ENCODE measurements around the gene ATP8A2.

Gene ATP8A2

DNA sequence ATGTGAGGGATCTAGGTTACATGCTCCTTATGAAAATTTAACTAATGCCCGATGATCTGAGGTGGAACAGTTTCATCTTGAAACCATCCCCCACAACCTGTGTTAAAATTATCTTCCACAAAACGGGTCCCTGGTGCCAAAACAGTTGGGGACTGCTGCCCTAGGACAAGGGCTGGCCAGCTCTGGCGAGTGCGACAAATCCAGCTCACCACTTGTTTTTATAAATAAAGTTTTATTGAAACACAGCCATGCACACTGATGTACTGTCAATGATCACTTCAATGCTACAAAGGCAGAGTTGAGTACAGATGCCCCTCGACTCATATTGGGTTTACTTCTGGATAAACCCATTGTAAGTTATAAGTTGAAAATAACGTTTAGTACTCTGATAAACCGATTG, 235.3 kb downstream of the ATP8A2 start:
- in situ Hi-C loops (cut with MboI; ENCODE audit: low sequenced_read_pairs): no loop called here

DNA sequence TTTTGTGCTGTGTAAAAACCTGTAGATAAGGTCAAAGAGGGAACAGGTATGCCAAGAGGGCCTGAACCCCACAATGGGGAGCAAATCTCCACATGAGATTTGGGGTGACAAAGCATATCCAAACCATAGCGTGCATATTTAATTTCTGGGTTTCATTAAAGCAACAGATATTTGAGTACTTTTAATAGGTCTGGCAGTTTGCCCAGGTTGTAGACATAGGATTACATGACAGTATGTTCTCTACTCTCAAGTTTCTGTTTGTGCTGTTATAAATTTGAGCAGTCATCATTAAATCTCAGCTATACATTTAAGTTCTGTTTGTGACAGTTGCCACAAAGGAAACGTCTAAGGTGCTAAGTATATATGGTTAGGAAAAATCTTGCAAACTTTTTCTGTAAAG, 236.4 kb downstream of the ATP8A2 start:
- in situ Hi-C loops (cut with MboI; ENCODE audit: low sequenced_read_pairs): no loop called here

DNA sequence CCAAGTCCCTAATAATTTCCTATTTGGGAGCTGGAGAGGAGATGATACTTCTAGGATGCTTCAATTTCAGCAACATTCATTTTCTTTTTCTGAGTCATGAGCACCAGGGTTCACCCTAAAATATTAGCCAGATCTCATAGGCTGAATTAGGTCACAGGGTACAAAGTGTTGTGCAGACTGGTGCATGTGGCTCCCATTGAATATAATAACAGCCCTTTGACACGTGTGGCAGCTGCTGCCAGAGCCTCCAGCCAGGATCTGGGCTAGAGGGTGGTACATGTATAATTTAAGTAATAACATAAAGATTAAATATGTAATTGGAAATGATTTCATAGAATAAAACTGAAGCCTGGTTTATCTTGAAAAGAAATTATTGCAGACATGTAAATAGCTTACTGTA, 244.9 kb downstream of the ATP8A2 start:
- in situ Hi-C loops (cut with MboI; ENCODE audit: low sequenced_read_pairs): no loop called here

DNA sequence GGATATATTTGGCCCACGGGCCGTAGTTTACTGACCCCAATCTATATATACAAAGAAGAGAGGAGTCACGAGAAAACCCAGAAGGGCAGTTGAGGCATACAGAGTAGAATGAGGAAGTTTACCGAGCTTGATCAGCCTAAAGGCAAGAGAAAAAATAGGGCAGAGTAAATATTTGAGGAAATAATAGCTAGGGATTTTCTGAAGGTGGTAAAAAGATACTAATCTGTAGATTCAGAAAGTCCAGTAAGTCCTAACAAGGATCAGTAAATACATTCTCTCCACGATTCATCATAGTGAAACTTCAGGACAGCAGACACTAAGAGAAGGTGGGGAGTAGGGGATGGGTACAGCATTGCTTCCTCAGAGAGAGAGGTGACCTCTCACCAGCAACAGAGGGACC, 248.1 kb downstream of the ATP8A2 start:
- in situ Hi-C loops (cut with MboI; ENCODE audit: low sequenced_read_pairs): no loop called here

DNA sequence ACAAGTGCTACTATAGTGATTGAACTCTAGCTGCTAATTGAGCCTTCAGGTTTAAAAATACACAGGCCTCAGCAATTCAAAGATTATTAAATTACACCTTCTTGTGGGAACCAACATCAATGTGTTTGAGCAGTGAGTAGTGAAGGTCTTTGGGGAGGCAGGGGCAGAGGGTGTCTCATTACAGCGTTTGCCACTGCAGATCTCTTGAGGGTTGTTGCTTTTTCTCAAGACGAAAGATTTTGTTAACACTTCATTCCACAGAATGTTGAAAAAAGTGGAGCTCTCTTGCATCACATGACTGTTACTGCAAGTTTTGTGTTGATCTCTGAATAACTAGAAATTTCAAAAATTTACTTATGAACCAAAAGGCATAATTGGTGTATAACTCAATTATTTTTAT, 253.6 kb downstream of the ATP8A2 start:
- in situ Hi-C loops (cut with MboI; ENCODE audit: low sequenced_read_pairs): no loop called here

DNA sequence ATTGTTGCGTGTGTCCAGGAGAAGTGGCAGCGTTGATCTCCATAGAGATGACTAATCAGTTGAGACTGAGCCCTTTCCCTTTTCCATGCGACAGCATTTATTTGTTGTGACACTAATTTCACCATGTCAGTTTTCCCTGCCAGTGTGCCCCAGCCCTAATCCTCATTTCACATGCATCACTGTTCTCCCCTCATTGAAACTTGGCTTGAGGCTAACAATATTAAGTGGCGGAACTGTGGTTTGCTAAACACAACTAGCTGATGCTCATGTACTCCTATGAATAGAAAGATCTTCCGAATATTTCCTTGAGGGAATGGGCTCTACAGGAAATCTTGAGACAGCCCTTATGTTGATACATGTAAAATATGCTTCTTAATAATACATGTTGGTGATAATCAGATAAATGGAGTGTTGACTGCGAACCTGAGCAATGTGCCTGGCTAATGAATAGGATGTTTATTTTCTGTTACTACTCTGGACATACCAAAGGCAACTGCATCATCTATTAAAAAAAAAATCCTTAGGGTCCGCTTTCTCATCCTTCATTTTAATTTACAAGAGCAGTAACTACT, 258.6 kb downstream of the ATP8A2 start:
- in situ Hi-C loops (cut with MboI; ENCODE audit: low sequenced_read_pairs): no loop called here

DNA sequence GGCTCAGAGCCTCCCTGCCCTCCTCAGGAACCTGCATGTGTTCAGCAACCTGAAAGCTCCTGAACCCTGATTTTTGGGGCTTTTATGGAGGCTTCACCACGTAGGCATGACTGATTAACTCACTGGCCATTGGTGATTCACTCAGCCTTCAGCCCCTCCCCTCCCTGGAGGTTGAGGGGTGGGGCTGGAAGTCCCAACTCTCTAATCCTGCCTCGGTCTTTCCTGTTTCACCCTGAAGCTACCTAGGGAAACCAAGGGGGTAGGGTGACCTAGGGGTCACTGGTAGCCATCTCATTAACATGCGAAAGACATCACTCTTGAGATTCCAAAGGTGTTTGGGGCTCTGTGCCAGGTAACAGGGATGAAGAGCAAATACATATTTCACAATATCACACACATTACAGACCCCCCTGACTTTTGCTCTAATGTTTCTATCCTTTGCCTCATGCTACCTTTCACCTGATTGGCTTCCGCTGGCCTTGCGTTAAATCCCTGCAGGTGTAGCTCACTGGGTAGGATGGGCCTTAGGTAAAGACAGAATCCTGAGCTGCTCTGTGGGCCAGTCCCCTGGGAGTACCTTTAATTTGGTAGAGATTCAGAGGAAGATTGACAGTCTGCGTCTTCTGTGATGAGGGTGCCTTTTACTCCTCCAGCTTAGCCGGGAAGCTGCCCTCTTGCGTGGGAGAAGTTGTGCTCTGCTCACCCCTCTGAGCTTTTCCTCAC, 260.6 kb downstream of the ATP8A2 start:
- in situ Hi-C loops (cut with MboI; ENCODE audit: low sequenced_read_pairs): no loop called here

DNA sequence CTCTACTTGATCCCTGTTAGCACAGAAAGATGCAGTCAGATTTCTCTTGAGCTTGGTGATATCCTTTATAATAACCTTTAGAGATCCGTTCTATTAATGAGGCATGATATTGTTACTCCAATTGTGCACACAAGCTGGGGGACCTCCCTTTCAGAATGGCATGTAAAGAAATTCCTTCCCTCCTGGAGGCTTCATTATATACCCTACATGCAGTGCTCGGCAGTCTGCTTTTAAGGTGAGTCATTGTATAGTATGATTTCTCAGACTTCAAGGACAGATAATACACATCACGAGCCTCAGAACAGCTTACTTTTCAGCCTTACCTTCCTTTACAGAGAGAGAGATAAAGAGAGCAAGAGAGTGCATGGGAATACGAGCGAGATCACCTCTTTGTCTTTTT, 261.3 kb downstream of the ATP8A2 start:
- in situ Hi-C loops (cut with MboI; ENCODE audit: low sequenced_read_pairs): no loop called here

DNA sequence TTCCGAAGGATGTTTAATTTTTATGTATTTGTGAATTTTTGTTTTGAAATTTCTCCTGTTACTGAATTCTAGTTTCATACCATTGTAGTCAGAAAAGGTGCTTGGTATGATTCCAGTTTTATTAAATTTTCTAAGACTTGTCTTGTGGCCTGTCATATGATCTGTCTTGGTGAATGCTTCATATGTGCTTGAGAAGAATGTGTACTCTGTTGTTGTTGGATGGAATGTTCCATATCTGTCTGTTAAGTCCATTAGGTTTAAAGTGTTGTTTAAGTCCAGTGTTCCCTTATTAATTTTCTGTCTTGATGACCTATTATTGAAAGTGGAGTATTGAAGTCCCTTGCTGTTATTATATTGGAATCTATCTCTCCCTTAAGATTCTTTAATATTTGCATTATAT, 273.9 kb downstream of the ATP8A2 start:
- in situ Hi-C loops (cut with MboI; ENCODE audit: low sequenced_read_pairs): no loop called here

DNA sequence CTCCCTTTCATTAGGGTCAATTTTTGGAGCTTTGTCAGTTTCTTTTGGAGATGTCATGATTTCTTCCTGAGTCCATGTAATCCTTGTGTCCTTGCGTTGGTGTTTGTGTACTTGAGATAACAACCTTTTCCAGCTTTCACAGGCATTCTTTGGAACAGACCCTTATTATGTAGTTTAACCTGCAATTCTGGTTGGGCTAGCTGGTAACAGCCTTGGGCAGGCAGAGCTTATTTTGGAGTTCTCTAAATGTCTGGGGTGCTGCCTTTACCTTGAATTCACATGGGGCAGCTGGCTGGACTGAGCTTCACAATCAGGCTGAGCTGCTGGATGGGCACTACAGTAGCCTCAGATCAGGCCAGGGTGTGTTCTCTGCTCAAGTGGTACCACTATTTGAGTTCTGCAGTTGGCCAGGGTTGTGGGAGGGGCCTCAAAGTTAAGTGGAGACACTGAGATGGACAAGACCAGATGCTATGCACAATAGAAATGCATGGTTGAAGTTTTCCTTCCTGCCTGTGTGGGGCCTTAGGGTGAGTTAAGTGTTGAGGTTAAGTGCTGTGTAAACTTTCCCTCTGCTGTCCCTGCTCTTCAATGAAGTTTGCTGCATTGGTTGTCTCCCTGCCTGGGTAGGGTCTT, 277.3 kb downstream of the ATP8A2 start:
- in situ Hi-C loops (cut with MboI; ENCODE audit: low sequenced_read_pairs): no loop called here

DNA sequence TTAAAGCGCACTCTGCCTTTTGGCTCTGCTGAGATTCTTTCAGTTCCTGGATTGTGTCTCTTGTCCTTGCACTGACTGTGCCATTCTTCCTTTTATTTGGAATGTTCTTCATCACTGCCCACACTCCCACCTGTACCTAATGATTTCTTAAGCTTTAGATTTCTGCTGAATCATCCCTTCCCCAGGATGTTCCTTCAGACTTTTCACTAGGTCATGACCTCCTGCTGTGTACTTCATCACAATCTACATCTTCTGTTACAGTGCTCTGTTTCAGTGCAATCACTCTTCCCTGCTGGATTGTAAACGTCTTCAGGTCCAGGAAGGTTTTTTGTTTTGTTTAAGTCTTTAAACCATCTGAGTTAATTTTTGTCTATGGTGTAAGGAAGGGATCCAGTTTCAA, 281.0 kb downstream of the ATP8A2 start:
- in situ Hi-C loops (cut with MboI; ENCODE audit: low sequenced_read_pairs): no loop called here

DNA sequence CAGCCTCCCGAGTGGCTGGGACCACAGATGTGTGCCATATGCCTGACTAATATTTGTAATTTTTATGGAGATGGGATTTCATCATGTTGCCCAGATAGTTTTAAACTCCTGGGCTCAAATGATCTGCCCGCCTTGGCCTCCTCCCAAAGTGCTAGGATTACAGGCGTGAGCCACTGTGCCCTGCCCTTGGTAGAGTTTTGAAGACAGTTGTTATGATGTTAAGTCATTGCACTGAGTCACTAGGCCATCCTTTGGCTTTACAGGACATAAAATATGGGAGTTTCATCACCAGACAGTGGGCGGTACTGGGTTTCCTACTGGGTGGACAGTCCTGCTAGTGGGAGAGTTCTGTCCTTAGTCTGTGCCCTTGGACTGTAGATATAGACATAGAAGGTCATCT, 282.5 kb downstream of the ATP8A2 start:
- in situ Hi-C loops (cut with MboI; ENCODE audit: low sequenced_read_pairs): no loop called here

DNA sequence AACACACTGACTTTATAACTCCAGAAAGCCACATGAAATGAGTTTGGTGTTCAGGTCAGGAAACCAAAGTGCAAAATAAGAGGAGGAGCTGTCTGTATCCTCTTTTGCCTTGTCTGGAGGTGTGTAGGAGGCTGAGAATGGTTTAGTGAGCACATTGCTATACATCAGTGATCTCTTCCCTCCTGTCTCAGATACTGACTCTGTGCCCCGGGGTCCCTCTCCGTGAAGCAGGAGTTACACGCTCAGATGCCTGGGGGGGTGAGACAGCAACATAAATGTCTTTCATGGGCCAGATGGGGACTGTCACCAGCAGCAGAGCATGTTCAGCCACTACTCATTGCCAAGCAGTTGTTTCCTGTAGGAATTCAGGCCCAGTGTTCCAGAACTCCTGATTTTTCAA, 285.4 kb downstream of the ATP8A2 start:
- in situ Hi-C loops (cut with MboI; ENCODE audit: low sequenced_read_pairs): no loop called here

DNA sequence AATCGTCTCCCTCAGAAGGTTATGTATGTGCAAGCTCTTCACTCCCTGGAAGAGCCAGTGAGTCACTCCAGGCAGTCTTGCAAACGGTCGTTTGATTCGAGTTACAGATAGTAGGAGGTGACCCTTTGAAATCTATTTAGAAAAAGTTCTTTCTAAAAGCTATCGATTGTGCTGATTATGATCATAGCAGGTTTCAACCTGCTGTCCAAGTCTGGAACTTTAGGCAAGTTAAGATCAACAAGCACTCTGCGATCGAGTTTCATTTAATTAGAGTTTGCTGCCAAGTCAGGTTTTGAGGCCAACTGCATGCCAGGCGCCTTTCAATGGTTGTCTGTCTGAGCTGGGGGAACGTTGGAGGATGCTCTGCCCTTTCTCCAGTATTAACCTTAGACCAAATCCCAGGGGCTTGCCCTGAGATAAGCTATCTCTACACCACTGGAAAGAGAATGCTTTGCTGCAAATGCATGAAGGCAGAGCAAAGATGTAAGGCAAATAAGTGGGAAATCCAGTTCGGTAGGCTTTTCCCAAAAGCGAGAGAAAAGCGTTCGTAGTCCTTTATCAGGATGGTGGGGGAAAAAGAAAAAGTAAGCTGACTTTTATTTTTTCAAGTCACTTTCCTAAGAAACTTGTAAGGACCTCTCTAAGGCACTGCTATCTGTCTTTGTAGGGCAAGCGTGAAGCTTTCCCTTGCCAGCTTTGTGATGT, 287.5 kb downstream of the ATP8A2 start:
- in situ Hi-C loops (cut with MboI; ENCODE audit: low sequenced_read_pairs): no loop called here

DNA sequence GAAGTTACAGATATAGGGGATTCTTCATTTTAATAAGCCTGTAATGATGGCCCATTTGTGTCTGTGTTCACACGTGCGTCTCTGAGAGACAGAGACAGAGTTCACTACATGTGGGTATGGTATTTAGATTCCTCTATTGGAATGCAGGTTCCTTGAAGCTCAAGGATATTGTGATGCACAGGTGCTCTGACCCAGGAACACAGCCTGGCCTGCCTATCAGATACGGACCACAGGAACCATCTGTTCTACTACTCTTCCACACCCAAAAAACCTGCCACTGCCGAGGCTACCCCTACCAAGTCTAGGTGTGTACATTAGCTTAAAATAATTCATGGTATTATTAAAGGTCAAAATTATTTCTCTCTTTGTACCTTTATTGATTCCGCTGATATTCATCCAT, 289.2 kb downstream of the ATP8A2 start:
- in situ Hi-C loops (cut with MboI; ENCODE audit: low sequenced_read_pairs): no loop called here

DNA sequence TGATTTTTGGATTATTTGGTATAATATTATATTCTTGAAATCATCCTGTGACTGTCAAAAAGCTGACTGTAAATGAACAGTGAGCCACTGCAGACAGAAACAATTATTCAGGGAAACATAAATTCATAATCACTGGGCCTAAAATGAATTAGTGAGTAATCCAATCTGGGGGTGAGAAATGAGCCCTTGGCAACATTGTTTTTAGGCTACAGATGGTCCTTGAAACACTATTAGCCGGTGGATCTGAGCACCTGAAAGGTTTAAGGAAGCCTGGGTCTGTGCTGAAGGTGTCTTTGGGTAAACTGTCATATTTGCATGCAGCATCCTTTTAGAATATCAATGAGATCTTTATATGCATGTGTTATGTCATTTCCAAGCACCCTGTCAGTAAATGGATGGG, 290.7 kb downstream of the ATP8A2 start:
- in situ Hi-C loops (cut with MboI; ENCODE audit: low sequenced_read_pairs): no loop called here

DNA sequence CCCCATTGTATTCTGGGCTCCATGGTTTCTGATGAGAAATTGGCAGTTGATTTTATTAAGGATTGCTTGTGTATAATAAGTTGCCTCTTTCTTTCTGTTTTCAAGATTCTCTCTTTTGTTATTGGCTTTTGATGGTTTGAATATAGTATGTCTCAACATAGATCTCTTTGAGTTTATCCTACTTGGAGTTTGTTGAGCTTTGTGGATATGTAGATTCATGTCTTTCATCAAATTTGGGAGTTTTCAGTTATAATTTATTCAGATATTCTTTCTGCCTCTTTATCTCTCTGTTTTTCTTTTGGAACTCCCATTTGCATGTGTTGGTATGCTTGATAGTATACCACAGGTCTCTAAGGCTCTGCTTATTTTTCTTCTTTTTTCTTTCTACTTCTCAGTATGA, 296.6 kb downstream of the ATP8A2 start:
- in situ Hi-C loops (cut with MboI; ENCODE audit: low sequenced_read_pairs): no loop called here

DNA sequence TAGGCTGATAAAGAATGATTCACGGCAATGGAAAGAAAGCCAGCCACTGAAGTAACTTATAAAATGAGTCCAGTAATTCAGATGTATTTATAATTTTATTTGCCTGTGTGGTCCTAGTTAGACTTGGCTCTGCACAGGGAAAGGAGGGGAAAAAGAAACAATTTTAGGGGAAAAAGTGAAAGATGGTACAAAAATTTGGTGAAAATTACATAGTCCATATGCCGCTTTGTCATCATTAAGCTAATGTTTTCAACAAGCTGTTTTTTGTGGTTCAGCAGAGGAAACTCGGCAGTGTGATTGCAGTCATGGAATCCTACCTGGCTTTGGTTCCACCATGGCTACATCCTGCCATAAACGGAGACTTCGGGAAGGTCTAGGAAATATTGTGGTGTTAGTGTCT, 301.9 kb downstream of the ATP8A2 start:
- in situ Hi-C loops (cut with MboI; ENCODE audit: low sequenced_read_pairs): no loop called here

DNA sequence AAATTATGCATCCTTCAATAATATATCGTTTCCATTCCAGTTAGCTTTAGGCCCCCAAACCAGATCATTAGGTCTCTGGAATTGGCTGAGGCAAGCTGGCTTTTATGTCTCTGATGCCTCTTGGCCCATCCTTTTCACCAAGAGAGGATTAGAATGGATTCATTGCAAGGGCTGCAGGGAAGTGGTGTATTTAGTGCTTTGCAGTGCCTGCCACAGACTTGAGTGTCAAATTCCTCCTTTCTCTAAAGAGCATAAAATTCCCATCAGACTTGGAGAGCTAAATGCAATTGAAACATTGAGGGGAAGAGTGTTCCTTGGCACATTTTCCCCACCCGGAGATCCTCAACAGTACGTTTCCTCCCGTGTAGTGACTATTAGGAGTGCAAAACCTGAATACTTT, 302.6 kb downstream of the ATP8A2 start:
- in situ Hi-C loops (cut with MboI; ENCODE audit: low sequenced_read_pairs): no loop called here

DNA sequence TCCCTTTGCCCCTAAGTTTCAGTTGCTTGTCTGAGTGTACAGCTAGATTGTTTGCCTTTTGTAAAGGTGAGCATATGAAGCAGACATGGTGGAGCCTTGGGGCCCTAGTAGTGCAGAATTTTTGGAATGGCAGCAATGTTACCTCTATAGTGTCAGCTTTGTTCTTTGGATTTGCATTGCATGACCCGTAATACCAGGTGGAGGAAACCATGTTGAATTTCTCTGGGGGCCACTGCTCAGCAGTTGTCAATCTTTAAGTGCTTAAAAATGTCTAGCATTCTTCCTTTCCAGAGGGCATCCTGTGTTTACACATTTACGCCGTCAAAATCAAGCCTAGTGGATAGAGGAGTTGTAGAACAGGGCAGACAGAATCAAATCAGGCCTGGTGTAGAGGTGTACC, 303.3 kb downstream of the ATP8A2 start:
- in situ Hi-C loops (cut with MboI; ENCODE audit: low sequenced_read_pairs): no loop called here

DNA sequence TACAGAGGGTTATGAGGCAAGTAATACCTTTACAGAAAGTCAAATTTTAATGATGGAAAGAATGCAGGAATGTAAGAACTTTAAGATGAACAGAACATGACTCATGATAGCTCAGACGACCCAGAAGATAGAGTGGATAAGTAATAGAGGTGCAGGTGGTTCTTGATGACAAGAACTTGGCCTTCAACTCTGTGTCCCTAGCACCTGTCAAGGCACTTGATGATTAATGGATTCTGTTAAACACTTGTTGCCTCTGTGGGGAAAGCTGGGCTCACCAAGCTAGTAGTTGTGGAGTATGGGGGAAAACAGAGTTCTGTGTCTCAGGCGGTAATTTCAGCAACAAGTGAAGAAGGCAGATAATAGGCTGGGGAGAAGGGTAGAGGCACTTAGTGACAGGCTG, 306.2 kb downstream of the ATP8A2 start:
- in situ Hi-C loops (cut with MboI; ENCODE audit: low sequenced_read_pairs): no loop called here

DNA sequence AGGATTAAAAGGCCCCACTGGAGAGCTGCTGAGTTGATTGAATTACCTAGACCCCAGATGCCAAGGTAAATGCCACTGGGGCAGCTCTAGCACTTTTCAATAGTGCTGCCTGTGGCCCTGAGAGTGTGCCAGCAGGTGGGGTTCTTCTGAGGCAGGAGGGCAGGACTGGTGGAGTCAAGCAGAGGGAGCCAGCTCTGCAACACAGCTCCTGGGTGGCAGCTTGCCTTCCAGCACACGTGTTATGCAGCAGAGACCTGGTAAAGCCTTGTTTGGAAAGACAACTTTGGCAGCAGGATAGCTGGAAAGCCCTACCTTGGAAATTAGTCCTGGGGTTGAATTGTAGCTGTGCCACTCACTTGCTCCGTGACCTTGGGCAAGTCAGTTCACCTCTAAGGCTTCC, 306.6 kb downstream of the ATP8A2 start:
- in situ Hi-C loops (cut with MboI; ENCODE audit: low sequenced_read_pairs): no loop called here
